KMS-11 (cell line): ENCODE results near the gene RADX.

Experiments
- H2AFZ ChIP-seq: fragments of 200-600 bp; sonication (generic); 2 replicates; pipeline ENCODE4 v1.6.1; 2016; ENCODE audit warnings: antibody characterized with exemption, mixed run types, low read depth
- H3K27ac ChIP-seq: fragments of 200-600 bp; sonication (generic); 2 replicates; pipeline ENCODE4 v1.6.1; 2016; ENCODE audit warnings: mild to moderate bottlenecking, mixed run types
- H3K27me3 ChIP-seq: fragments of 200-600 bp; sonication (generic); 2 replicates; pipeline ENCODE4 v1.6.1; 2017; ENCODE audit warnings: mild to moderate bottlenecking, low read depth, mixed run types, moderate library complexity; ENCODE audit not compliant: insufficient read depth
- H3K36me3 ChIP-seq: fragments of 200-600 bp; sonication (generic); 2 replicates; pipeline ENCODE4 v1.6.1; 2017; ENCODE audit warnings: mild to moderate bottlenecking, mixed run types; ENCODE audit not compliant: insufficient read depth
- H3K4me1 ChIP-seq: fragments of 200-600 bp; sonication (generic); 2 replicates; pipeline ENCODE4 v1.6.1; 2016; ENCODE audit warnings: mild to moderate bottlenecking, low read depth, mixed run types; ENCODE audit not compliant: poor library complexity, severe bottlenecking
- H3K4me2 ChIP-seq: fragments of 200-600 bp; sonication (generic); 2 replicates; pipeline ENCODE4 v1.7.0; 2016; ENCODE audit warnings: mild to moderate bottlenecking, mixed run types
- H3K4me3 ChIP-seq: fragments of 200-600 bp; sonication (generic); IDR thresholded peaks from 2 replicates; pipeline ENCODE4 v1.6.1; 2017; ENCODE audit warnings: low read depth, low read length, mixed read lengths; ENCODE audit not compliant: insufficient read depth
- H3K79me2 ChIP-seq: fragments of 200-600 bp; sonication (generic); 2 replicates; pipeline ENCODE4 v1.6.1; 2016; ENCODE audit warnings: low read depth, mixed run types; ENCODE audit not compliant: insufficient read depth
- H3K9ac ChIP-seq: fragments of 200-600 bp; sonication (generic); 2 replicates; pipeline ENCODE4 v1.6.1; 2016; ENCODE audit warnings: mild to moderate bottlenecking, mixed run types
- H4K20me1 ChIP-seq: fragments of 200-600 bp; sonication (generic); 2 replicates; pipeline ENCODE4 v1.6.1; 2016; ENCODE audit warnings: mild to moderate bottlenecking, mixed run types; ENCODE audit not compliant: insufficient read depth
- CTCF ChIP-seq: fragments of 200-600 bp; sonication (generic); conservative IDR thresholded peaks from 2 replicates; pipeline ENCODE4 v1.6.1; 2017; ENCODE audit warnings: low read depth, mild to moderate bottlenecking, antibody characterized with exemption, low read length, moderate library complexity, mixed read lengths

Gene RADX

GRCh38 chrX:106710771-106711170 lies 99.0 kb downstream of the RADX start:
- H3K27me3 ChIP-seq: no peaks in the 10 kb centered on the region
- H3K27ac ChIP-seq: no peak overlapping the region
- no peaks in the 10 kb centered on the region for H3K4me1 ChIP-seq
- TF ChIP-seq CTCF: no peak
- no peaks in the 10 kb centered on the region for H4K20me1 ChIP-seq
- H2AFZ ChIP-seq: no peak overlapping the region
- no peaks in the 10 kb centered on the region for H3K79me2 ChIP-seq
- no peak overlapping the region for H3K9ac ChIP-seq
- no peak overlapping the region for H3K4me3 ChIP-seq
- no peak overlapping the region for H3K4me2 ChIP-seq
- no peaks in the 10 kb centered on the region for H3K36me3 ChIP-seq

- Histone ChIP-seq H3K4me2 (no peak overlapping the region), H4K20me1 (no peaks in the 10 kb centered on the region), H3K4me3 (no peak overlapping the region), H3K4me1 (no peaks in the 10 kb centered on the region), H3K27me3 (no peaks in the 10 kb centered on the region), H3K27ac (no peak overlapping the region), H3K9ac (no peak overlapping the region), H3K79me2 (no peaks in the 10 kb centered on the region), H3K36me3 (no peaks in the 10 kb centered on the region), H2AFZ (no peak overlapping the region)
- no peak for TF ChIP-seq CTCF
Measured at GRCh38 chrX:106711375-106711774, 99.6 kb downstream of the RADX start.

GRCh38 chrX:106716004-106716403 lies 104.2 kb downstream of the RADX start:
- no peaks in the 10 kb centered on the region for H3K79me2 ChIP-seq
- H2AFZ ChIP-seq: no peak overlapping the region
- no peak overlapping the region for H3K4me2 ChIP-seq
- H4K20me1 ChIP-seq: no peaks in the 10 kb centered on the region
- no peak overlapping the region for H3K9ac ChIP-seq
- no peak for TF ChIP-seq CTCF
- no peaks in the 10 kb centered on the region for H3K4me1 ChIP-seq
- no peak overlapping the region for H3K4me3 ChIP-seq
- H3K27me3 ChIP-seq: no peaks in the 10 kb centered on the region
- H3K27ac ChIP-seq: no peak overlapping the region
- H3K36me3 ChIP-seq: no peaks in the 10 kb centered on the region

- Histone ChIP-seq H3K36me3 (no peaks in the 10 kb centered on the region), H2AFZ (no peak overlapping the region), H3K79me2 (no peaks in the 10 kb centered on the region), H3K4me3 (no peak overlapping the region), H3K9ac (no peak overlapping the region), H4K20me1 (no peaks in the 10 kb centered on the region), H3K27me3 (no peaks in the 10 kb centered on the region), H3K27ac (no peak overlapping the region), H3K4me2 (no peak overlapping the region), H3K4me1 (no peaks in the 10 kb centered on the region)
- no peak for TF ChIP-seq CTCF
Measured at GRCh38 chrX:106716463-106716862, 104.7 kb downstream of the RADX start.

- H3K4me2 ChIP-seq: no peak overlapping the region
- no peaks in the 10 kb centered on the region for H3K36me3 ChIP-seq
- no peaks in the 10 kb centered on the region for H3K27me3 ChIP-seq
- no peak overlapping the region for H3K9ac ChIP-seq
- H3K4me3 ChIP-seq: no peak overlapping the region
- H2AFZ ChIP-seq: no peak overlapping the region
- no peak for TF ChIP-seq CTCF
- H3K27ac ChIP-seq: no peak overlapping the region
- H4K20me1 ChIP-seq: no peaks in the 10 kb centered on the region
- no peaks in the 10 kb centered on the region for H3K79me2 ChIP-seq
- H3K4me1 ChIP-seq: no peaks in the 10 kb centered on the region
Measured at GRCh38 chrX:106718709-106719108, 106.9 kb downstream of the RADX start.
